ENCODE measurements around the gene CXorf66.

DNA sequence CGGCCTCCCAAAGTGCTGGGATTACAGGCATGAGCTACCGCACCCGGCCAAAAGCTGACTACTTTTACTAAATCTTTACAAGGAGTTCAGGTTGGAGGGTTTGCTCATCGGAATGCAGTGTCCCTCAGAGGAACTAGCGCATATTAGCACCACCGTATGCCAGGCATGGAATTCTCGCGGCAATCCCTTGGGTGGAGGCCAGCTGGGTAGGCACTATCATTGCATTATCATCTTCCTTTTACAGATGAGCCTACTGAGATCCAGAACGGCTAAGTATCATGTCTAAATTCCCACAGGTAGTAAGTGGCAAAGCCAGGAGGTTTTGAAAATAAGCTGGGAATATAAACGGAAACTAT lies 6.1 kb upstream of the CXorf66 start:
- TF ChIP-seq POLR2AphosphoS5 (IDR thresholded peaks at IDR 0.05; ENCODE audit: low read depth, low read length) (no peak), TAF1 (IDR thresholded peaks at IDR 0.05; ENCODE audit: borderline replicate concordance, insufficient read depth, low read length) (no peak)
- TF ChIP-seq, protein P1, sequence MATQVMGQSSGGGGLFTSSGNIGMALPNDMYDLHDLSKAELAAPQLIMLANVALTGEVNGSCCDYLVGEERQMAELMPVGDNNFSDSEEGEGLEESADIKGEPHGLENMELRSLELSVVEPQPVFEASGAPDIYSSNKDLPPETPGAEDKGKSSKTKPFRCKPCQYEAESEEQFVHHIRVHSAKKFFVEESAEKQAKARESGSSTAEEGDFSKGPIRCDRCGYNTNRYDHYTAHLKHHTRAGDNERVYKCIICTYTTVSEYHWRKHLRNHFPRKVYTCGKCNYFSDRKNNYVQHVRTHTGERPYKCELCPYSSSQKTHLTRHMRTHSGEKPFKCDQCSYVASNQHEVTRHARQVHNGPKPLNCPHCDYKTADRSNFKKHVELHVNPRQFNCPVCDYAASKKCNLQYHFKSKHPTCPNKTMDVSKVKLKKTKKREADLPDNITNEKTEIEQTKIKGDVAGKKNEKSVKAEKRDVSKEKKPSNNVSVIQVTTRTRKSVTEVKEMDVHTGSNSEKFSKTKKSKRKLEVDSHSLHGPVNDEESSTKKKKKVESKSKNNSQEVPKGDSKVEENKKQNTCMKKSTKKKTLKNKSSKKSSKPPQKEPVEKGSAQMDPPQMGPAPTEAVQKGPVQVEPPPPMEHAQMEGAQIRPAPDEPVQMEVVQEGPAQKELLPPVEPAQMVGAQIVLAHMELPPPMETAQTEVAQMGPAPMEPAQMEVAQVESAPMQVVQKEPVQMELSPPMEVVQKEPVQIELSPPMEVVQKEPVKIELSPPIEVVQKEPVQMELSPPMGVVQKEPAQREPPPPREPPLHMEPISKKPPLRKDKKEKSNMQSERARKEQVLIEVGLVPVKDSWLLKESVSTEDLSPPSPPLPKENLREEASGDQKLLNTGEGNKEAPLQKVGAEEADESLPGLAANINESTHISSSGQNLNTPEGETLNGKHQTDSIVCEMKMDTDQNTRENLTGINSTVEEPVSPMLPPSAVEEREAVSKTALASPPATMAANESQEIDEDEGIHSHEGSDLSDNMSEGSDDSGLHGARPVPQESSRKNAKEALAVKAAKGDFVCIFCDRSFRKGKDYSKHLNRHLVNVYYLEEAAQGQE (IDR thresholded peaks at IDR 0.05; ENCODE audit: insufficient read depth in 1 of 2, low read depth in 2 of 2, low read length in 2 of 2), result no peak

All from PFSK-1 (cell line).